Spleen (tissue), 11 donors: Measurements from ENCODE around the gene EPHB3. TPM values are rescaled to one million over a fixed set of nuclear protein-coding genes. Genes with fewer than 3 reads are reported as not detected.
"Not testable (repeated sequence)": the region's sequence is repeated elsewhere in the genome, so short reads cannot be mapped to it uniquely, and the experiment has no call there.

Experiments
- DNase-seq: peaks from one replicate; pipeline ENCODE4 v3.0.0-alpha.2; 2020
- H3K27ac ChIP-seq, 8 donors: fragments of 200-600 bp; sonication (generic) in 7 of 8; 1 replicate in 4 of 8; 2 replicates in 4 of 8; pipeline versions ENCODE4 v1.5.0 to v1.8.0; 2016 to 2021; ENCODE audit warnings: inconsistent platforms in 4 of 8, mild to moderate bottlenecking in 4 of 8, moderate library complexity in 1 of 8
- H3K27me3 ChIP-seq, 7 donors: fragments of 200-600 bp; sonication (generic) in 6 of 7; replicated peaks in 1 of 7; 1 replicate in 4 of 7; 2 replicates in 3 of 7; pipeline versions ENCODE4 v1.5.0 to v1.8.0; 2016 to 2021; ENCODE audit warnings: inconsistent platforms in 3 of 7, mild to moderate bottlenecking in 1 of 7
- H3K36me3 ChIP-seq, 6 donors: fragments of 200-600 bp; sonication (generic) in 5 of 6; 1 replicate in 4 of 6; 2 replicates in 2 of 6; pipeline versions ENCODE4 v1.5.0 to v1.8.0; 2016 to 2021; ENCODE audit warnings: inconsistent platforms in 2 of 6
- H3K4me1 ChIP-seq, 6 donors: fragments of 200-600 bp; sonication (generic) in 5 of 6; 1 replicate in 3 of 6; 2 replicates in 3 of 6; pipeline versions ENCODE4 v1.5.0 to v1.8.0; 2016 to 2021; ENCODE audit warnings: inconsistent platforms in 3 of 6
- H3K4me3 ChIP-seq, 8 donors: fragments of 200-600 bp; sonication (generic) in 7 of 8; 1 replicate in 4 of 8; 2 replicates in 4 of 8; pipeline versions ENCODE4 v1.5.0 to v1.8.0; 2016 to 2021; ENCODE audit warnings: inconsistent platforms in 4 of 8, mild to moderate bottlenecking in 4 of 8, moderate library complexity in 2 of 8
- H3K9me3 ChIP-seq, 8 donors: fragments of 200-600 bp; sonication (generic) in 7 of 8; 1 replicate in 4 of 8; 2 replicates in 4 of 8; pipeline versions ENCODE4 v1.5.0 to v1.8.0; 2016 to 2021; ENCODE audit warnings: inconsistent platforms in 4 of 8
- POLR2A ChIP-seq, 3 donors: fragments of 450-650 bp; IDR thresholded peaks; one replicate each; pipeline ENCODE4 v1.5.1; 2017; ENCODE audit warnings: antibody characterized with exemption in 3 of 3, mild to moderate bottlenecking in 1 of 3
- POLR2AphosphoS5 ChIP-seq, 3 donors: sonication (generic); formaldehyde crosslinking; IDR thresholded peaks; one replicate each; pipeline ENCODE4 v1.5.1; 2017; ENCODE audit warnings: antibody characterized with exemption in 3 of 3
- WGBS, 5 donors: extraction: QIAGEN DNeasy Blood & Tissue Kit in 3 of 5; methylation state at CpG; one replicate each; pipeline versions ENCODE4 v1.1.5 to v1.1.7; 2013 to 2018; 5-methylcytosine and 5-hydroxymethylcytosine counted together
- intact Hi-C: fragments of 100-400 bp; cut with DNase I; formaldehyde crosslinking; loops from one replicate; pipeline ENCODE4 v1.15.0; 2023; ENCODE audit warnings: low total_unique reads
- polyA plus RNA-seq, 3 donors: library from polyadenylated mRNA; stranded (reverse); fragments of 200-250 nt; gene quantifications; one replicate each; pipeline ENCODE4 v1.2.1, GENCODE V29; 2013
- total RNA-seq, 7 donors: library from RNA; depleted of rRNA in 3 of 7; stranded (reverse); fragments of >200 nt in 3 of 7; fragmentation: NEBNext Ultra II Directional in 4 of 7; extraction: Animal tissue kit (Norgen Biotek cat#: 25700) in 4 of 7; gene quantifications; one replicate each; pipeline versions ENCODE4 v1.1.0 to v1.2.1, GENCODE V29; 2016 to 2021
- TF ChIP-seq, protein P1 (sequence below), 11 experiments: fragments of 200-600 bp in 7 of 11; fragments of 450-650 bp in 4 of 11; sonication (generic) in 4 of 11; IDR thresholded peaks in 8 of 11; conservative IDR thresholded peaks in 3 of 11; 1 replicate in 7 of 11; 2 replicates in 4 of 11; pipeline versions ENCODE4 v1.4.0 to v1.8.0; 2016 to 2021; ENCODE audit warnings: antibody characterized with exemption in 11 of 11, inconsistent platforms in 4 of 11, mild to moderate bottlenecking in 1 of 11
- donor health status: healthy with polysubstance abuse.
- donor health status: DM: no; HTN: no; CAD: no; lungs with moderate emphysema.
- donor health status: DM: no; HTN: no; CAD: no.
- donor health status: Bipolar disorder and iron deficiency.
- donor health status: healthy.
- donor health status: DM: no; HTN: no; CAD: no.
- donor health status: DM: yes; HTN: yes; CAD: no.

The EPHB3 gene
- total and polyA plus RNA-seq, 10 donors = 0.23 to 2.3 (median 0.88) TPM

DNA sequence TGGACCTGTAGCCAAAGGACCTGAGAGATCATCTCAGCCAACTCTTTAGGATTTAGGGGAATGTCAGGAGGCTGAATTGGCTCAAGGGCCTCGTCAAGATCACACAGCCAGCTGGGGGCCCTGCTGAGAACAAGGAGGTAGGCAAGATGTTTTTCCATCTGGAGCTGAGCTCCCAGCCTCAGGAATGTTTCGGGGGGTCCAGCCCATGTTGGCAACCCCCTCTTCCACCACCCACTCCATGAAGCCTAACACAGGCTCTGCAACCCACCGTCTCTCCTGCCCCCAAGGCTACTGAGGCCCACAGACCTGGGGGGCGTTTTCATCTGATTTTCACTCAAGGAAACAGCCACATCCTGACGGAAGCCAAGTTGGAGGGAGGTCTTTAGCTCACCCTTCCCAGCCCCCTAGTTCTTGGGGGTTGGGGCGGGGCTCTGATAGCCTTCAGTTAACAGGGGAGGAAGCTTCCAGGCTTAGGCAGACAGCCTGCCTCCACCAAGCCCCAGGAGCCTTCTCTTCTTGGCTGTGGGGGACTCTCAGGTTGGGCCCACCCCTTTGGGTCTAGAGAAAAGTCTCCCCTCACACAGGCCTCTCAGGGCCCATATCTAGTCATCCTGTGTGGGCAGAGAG is 48.8 kb downstream of the EPHB3 start:
- no peak overlapping the region for H3K27ac ChIP-seq
- TF ChIP-seq, protein P1, sequence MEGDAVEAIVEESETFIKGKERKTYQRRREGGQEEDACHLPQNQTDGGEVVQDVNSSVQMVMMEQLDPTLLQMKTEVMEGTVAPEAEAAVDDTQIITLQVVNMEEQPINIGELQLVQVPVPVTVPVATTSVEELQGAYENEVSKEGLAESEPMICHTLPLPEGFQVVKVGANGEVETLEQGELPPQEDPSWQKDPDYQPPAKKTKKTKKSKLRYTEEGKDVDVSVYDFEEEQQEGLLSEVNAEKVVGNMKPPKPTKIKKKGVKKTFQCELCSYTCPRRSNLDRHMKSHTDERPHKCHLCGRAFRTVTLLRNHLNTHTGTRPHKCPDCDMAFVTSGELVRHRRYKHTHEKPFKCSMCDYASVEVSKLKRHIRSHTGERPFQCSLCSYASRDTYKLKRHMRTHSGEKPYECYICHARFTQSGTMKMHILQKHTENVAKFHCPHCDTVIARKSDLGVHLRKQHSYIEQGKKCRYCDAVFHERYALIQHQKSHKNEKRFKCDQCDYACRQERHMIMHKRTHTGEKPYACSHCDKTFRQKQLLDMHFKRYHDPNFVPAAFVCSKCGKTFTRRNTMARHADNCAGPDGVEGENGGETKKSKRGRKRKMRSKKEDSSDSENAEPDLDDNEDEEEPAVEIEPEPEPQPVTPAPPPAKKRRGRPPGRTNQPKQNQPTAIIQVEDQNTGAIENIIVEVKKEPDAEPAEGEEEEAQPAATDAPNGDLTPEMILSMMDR (IDR thresholded peaks at IDR 0.05 in 8 of 11, conservative IDR thresholded peaks at IDR 0.05 in 3 of 11) = no peak
- TF ChIP-seq POLR2A (IDR thresholded peaks at IDR 0.05) (no peak), POLR2AphosphoS5 (IDR thresholded peaks at IDR 0.05) (no peak)
- WGBS, 5 donors = 63 to 68% (median 64%) methylated on average over 6 of the region's 6 CpGs
- no peak for DNase-seq
- no peaks in the 10 kb centered on the region for H3K9me3 ChIP-seq
- no peaks in the 10 kb centered on the region for H3K36me3 ChIP-seq
- intact Hi-C loops = no loop called here
- H3K4me3 ChIP-seq = no peak overlapping the region
- peaks cover 0 to 21% (median 0%) of the 10 kb centered on the region in 7 donors for H3K27me3 ChIP-seq
- H3K4me1 ChIP-seq = peaks cover 0 to 23% (median 0%) of the 10 kb centered on the region in 6 donors

DNA sequence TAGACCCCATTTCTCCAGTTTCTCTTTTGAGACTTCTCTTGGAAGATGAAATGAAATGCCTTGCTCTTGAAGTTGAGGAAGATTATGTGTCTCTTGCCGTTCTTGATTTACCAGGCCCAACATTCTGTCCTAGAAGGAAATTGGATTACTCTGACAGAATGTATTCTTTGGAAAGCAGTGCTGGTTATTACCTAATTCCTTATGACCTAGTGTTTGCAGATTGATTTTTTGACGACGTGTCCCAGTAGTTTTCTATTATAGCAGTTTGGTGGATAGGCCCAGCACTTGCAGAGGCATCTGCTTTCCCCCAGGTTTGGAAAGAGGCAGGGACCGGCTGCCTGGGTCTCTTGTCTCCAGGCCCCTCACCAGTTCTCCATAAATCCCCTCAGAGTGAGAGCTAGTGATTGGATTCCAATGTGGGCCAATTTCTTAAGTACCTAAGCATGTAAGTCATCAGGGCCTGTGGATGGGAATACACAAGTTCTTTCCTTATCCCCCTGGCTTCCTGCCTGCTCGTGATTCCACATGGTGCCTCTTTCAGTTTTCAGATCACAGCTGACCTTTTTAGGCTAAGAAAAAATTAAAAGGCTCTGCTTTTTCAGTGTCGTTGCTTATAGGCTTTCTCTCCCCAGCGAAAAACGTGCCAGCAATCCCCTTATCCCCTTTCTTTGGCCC is 50.2 kb downstream of the EPHB3 start:
- H3K9me3 ChIP-seq = no peaks in the 10 kb centered on the region
- H3K27me3 ChIP-seq = peaks cover 0 to 12% (median 0%) of the 10 kb centered on the region in 7 donors
- DNase-seq = no peak
- no peak for TF ChIP-seq POLR2A (IDR thresholded peaks at IDR 0.05)
- TF ChIP-seq POLR2AphosphoS5 (IDR thresholded peaks at IDR 0.05) = no peak
- TF ChIP-seq, protein P1 (IDR thresholded peaks at IDR 0.05 in 8 of 11, conservative IDR thresholded peaks at IDR 0.05 in 3 of 11) = no peak
- no peak overlapping the region for H3K4me3 ChIP-seq
- no peak overlapping the region for H3K27ac ChIP-seq
- intact Hi-C loops = no loop called here
- H3K4me1 ChIP-seq = peaks cover 0 to 23% (median 0%) of the 10 kb centered on the region in 6 donors
- WGBS, 5 donors = 79 to 90% (median 85%) methylated on average over 8 of the region's 8 CpGs
- no peaks in the 10 kb centered on the region for H3K36me3 ChIP-seq

DNA sequence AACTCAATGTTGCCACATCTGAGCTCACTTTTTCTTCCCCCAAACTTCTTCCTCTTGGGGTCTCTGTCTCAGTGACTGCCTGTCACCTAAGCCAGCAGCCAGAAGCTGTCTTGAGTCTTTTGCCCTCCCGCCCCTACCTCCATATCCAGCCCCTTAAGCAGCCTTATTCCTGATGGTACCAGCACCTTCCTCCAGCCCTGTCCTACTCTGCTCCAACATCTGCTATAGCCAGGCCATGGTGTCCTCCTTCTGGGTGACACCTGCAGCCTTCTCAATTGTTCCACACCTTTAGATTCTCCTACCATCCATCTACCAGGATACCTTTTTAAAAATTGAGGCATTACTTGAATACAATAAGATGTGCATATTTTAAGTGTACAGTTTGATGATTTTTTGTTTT is 53.8 kb downstream of the EPHB3 start:
- Histone ChIP-seq H3K4me3 (no peak overlapping the region), H3K9me3 (no peaks in the 10 kb centered on the region), H3K4me1 (peaks cover 6 to 22% (median 16%) of the 10 kb centered on the region in 6 donors), H3K27ac (no peak overlapping the region), H3K36me3 (no peaks in the 10 kb centered on the region), H3K27me3 (peaks cover 0 to 18% (median 0%) of the 10 kb centered on the region in 7 donors)
- intact Hi-C loops = no loop called here
- WGBS, 5 donors = 87 to 100% (median 94%) methylated on average over 1 of the region's 1 CpG
- TF ChIP-seq POLR2AphosphoS5 (IDR thresholded peaks at IDR 0.05) = no peak
- DNase-seq = peak; percentile 0

DNA sequence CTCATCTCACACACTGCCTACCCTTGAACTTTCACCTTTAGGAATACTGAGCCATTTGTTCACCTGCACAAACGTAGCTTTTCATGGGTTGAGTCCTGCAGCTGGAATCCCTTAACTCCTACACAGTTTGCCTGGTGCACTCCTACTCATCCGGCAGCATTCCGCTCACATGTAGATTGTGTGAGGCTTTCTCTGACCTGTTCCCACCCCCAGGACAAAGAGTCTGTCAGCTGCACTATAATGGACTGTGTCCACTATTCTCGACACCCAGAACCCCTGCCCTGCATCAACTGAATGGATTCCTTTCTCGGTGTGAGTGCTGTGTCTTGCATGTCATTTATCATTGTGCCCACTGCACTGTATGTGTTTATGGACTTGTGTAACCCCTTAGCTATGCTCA is 54.9 kb downstream of the EPHB3 start:
- DNase-seq = no peak
- WGBS, 5 donors = 83 to 93% (median 92%) methylated on average over 5 of the region's 5 CpGs

DNA sequence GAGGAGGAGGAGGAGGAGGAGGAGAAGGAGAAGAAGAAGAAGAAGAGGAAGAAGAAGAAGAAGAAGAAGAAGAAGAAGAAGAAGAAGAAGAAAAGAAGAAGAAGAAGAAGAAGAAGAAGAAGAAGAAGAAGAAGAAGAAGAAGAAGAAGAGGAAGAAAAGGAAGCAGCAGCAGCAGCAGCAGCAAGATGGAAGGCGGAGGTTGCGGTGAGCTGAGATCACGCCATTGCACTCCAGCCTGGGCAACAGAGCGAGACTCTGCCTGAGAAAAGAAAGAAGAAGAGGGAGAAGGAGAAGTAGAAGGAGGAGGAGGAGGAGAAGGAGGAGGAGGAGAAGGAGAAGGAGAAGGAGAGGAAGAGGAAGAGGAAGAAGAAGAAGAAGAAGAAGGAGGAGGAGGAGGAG is 55.7 kb downstream of the EPHB3 start:
- H3K36me3 ChIP-seq, DNase-seq, H3K9me3 ChIP-seq, H3K4me3 ChIP-seq, H3K27ac ChIP-seq, intact Hi-C loops: not testable (repeated sequence)
- peaks cover 6 to 23% (median 16%) of the 10 kb centered on the region in 6 donors for H3K4me1 ChIP-seq
- WGBS, 5 donors = 57 to 84% (median 65%) methylated on average over 4 of the region's 4 CpGs
- H3K27me3 ChIP-seq = peaks cover 0 to 18% (median 0%) of the 10 kb centered on the region in 7 donors

More for the DNA sequence above, 54.9 kb downstream of the EPHB3 start:
- intact Hi-C loops = no loop called here
- no peak overlapping the region for H3K27ac ChIP-seq
- H3K27me3 ChIP-seq = peaks cover 0 to 18% (median 0%) of the 10 kb centered on the region in 7 donors
- TF ChIP-seq POLR2A (IDR thresholded peaks at IDR 0.05) = no peak
- H3K36me3 ChIP-seq = no peaks in the 10 kb centered on the region
- no peaks in the 10 kb centered on the region for H3K9me3 ChIP-seq
- no peak overlapping the region for H3K4me3 ChIP-seq
- H3K4me1 ChIP-seq = peaks cover 6 to 23% (median 16%) of the 10 kb centered on the region in 6 donors
